Activated T-cell treated with anti-CD3 and anti-CD28 coated beads, Interleukin-2, amount 50 U/mL, for 24 hours (primary cell): ENCODE data around the gene RAE1.
"Not testable (repeated sequence)": the region's sequence is repeated elsewhere in the genome, so short reads cannot be mapped to it uniquely, and the experiment has no call there.

ENCODE experiments used
- DNase-seq: peaks from one replicate; pipeline ENCODE4 v3.0.0-alpha.2; 2020
- H3K27ac Mint-ChIP-seq: 2 replicates; pipeline ENCODE4 v1.8.0; 2020; ENCODE audit warnings: mild to moderate bottlenecking, mixed read lengths
- H3K27me3 Mint-ChIP-seq: 2 replicates; pipeline ENCODE4 v1.8.0; 2020; ENCODE audit warnings: mixed read lengths
- H3K36me3 Mint-ChIP-seq: 2 replicates; pipeline ENCODE4 v1.8.0; 2020; ENCODE audit warnings: low read depth, mixed read lengths
- H3K4me1 Mint-ChIP-seq: 2 replicates; pipeline ENCODE4 v1.8.0; 2020; ENCODE audit warnings: low read depth, mixed read lengths
- H3K4me3 Mint-ChIP-seq: 2 replicates; pipeline ENCODE4 v1.8.0; 2020; ENCODE audit warnings: mild to moderate bottlenecking, moderate library complexity, mixed read lengths
- H3K9me3 Mint-ChIP-seq: 2 replicates; pipeline ENCODE4 v1.8.0; 2020; ENCODE audit warnings: mixed read lengths

RAE1 gene

DNA sequence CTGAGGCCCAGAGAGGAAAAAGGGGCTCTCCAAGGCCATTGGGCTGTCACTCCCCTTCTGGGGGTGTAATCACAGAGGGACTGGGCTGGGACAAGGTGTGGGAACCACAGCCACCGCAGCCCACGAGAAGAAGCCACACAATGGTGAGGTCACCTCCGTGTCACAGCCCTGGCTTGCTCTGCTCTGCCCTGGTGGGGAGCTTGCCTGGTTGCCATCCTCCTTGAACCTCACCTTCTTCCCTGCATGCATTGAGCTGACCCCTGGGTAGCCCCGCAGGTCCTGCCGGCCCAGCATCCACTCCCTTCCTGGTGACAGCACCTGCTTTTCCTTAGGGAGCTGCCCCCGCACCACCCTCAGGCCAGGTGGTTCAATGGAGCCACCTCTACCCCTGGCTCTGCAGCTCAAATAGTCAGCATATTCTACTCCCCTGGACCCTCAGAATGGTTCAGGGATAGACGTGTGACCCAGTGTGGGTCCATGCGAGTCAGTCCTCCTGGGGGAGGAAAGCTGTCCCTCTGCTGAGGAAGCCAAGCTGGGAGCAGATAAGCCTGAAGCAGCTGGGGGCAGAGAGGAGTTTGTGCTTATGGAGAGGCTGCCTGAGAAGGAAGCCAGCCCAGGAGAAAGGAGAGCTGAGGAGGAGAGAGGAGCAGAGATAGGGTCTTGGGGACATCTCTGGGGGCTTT is 61.4 kb downstream of the RAE1 start:
- H3K27me3 Mint-ChIP-seq: no peaks in the 10 kb centered on the region
- peaks cover 32% of the 10 kb centered on the region for H3K36me3 Mint-ChIP-seq
- no peaks in the 10 kb centered on the region for H3K9me3 Mint-ChIP-seq
- H3K27ac Mint-ChIP-seq: peak overlapping the region; percentile 69
- peaks cover 12% of the 10 kb centered on the region for H3K4me1 Mint-ChIP-seq
- H3K4me3 Mint-ChIP-seq: no peak overlapping the region
- no peak for DNase-seq

DNA sequence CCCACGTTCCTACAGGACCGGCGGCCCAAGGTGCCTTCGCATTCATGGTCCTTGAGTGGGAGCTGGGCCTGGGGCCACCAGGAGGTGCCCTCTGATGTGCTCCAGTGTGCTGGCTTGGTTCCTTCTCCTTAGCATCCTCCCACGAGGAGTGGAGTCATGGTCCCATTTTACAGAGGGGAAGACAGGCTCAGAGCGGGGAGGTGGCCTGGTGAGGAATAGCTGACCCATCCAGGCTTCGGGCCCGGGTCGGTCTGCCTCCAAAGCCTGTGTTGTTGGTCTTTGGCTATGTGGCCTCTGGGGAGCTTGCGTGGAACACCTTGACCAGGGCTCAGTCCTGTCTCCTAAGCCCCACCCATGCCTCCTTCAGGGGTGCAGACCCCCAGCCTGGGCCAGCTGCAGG is 62.9 kb downstream of the RAE1 start:
- H3K4me3 Mint-ChIP-seq: no peak overlapping the region

GRCh38 chr20:57414867-57415592 is 64.0 kb downstream of the RAE1 start:
- Mint-ChIP-seq H3K9me3 (no peaks in the 10 kb centered on the region), H3K4me1 (peaks cover 15% of the 10 kb centered on the region), H3K4me3 (no peak overlapping the region), H3K27ac (no peak overlapping the region), H3K36me3 (peaks cover 8% of the 10 kb centered on the region), H3K27me3 (no peaks in the 10 kb centered on the region)
- DNase-seq: no peak

More for the DNA sequence above, 62.9 kb downstream of the RAE1 start:
- H3K9me3 Mint-ChIP-seq: no peaks in the 10 kb centered on the region
- H3K4me1 Mint-ChIP-seq: peaks cover 15% of the 10 kb centered on the region
- H3K27ac Mint-ChIP-seq: no peak overlapping the region
- DNase-seq: no peak
- H3K36me3 Mint-ChIP-seq: peaks cover 17% of the 10 kb centered on the region
- no peaks in the 10 kb centered on the region for H3K27me3 Mint-ChIP-seq

DNA sequence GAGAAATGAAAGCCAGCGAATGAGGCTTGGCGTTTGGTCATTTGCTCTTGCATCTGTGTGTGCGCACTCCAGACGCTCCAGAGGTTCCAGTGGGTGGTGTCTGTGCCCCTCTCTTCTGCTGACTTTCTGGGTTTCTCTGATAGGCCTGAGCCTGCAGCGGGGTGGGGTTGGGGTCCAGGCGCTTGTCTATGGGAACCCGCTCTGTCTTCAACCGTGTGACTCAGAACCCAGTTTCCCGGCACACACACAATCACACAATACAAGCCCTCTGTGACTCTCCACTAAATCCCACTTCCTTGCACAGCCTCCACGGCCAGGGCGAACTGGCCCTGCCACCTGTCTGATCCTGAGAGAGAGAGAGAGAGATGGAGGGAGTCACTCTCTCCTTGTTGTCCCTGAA is 64.7 kb downstream of the RAE1 start:
- Mint-ChIP-seq H3K4me1 (peaks cover 13% of the 10 kb centered on the region), H3K36me3 (peaks cover 2% of the 10 kb centered on the region), H3K27ac (peak overlapping the region; percentile 54), H3K27me3 (no peaks in the 10 kb centered on the region), H3K9me3 (no peaks in the 10 kb centered on the region), H3K4me3 (no peak overlapping the region)
- DNase-seq: no peak

DNA sequence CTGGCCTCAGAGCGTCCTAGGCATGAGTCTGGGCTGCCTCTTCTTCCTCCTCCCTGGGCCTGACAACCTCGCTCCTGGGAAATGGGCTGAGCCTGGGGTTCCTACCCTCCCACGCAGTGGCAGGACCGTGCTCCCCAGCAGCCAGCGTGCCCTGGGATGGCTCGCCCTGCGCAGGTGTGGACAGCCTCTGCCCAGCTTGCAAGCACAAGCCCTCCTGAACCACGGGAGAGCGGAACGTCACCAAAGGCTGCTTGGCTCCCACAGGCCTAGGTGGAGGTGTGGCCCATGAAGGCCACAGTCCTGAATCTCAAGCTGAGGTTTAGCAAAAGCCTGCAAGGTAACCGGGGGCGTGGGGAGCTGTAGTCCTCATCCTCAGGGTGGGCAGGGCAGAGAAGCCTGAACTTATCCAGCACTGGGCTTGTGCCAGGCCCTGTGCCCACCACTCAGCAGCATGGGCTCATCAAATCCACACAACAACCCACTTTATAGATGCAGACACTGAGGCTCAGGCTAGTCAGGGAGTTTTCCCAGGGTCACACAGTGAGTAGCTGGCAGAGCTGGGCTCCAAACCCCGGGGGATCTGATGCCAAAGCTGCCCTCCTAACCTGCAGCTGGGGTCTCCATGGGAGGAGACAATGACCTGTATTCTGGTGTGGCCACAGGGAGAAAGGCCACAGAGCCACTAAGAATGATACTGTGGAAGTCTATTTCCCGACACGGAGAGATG is 65.4 kb downstream of the RAE1 start:
- Mint-ChIP-seq H3K9me3 (no peaks in the 10 kb centered on the region), H3K27me3 (no peaks in the 10 kb centered on the region), H3K4me3 (no peak overlapping the region), H3K36me3 (no peaks in the 10 kb centered on the region), H3K4me1 (peaks cover 8% of the 10 kb centered on the region), H3K27ac (peak overlapping the region; percentile 54)
- no peak for DNase-seq

DNA sequence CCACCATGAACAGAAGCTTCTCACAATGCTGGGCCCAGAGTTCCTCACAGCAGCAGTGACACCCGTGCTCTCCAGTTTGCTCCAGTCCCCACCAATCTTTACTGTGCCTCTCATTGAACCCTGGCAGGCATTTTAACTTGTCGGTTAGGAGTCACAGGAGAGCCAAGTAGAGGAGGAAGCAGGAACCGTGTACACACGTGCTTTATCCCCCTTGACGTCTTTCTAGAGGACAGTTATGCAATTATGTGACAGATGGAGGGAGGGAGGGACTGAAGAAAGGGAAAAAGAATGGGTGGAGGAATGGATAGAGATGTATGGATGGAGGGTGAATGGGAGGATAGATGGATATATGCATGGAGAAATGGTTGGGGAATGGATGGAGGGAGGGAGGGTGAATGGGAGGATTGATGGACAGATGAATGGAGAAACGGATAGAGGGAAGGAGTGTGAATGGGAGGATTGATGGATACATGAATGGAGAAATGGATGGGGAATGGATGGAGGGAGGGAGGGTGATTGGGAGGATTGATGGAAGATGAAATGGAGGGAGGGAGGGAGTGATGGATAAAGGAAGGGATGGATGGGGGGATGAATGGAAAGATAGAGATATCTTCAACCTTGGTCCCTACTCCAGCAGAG is 66.1 kb downstream of the RAE1 start:
- H3K27me3 Mint-ChIP-seq: no peaks in the 10 kb centered on the region
- no peak overlapping the region for H3K27ac Mint-ChIP-seq
- no peak overlapping the region for H3K4me3 Mint-ChIP-seq
- H3K9me3 Mint-ChIP-seq: no peaks in the 10 kb centered on the region
- no peaks in the 10 kb centered on the region for H3K36me3 Mint-ChIP-seq
- H3K4me1 Mint-ChIP-seq: peaks cover 9% of the 10 kb centered on the region
- no peak for DNase-seq

DNA sequence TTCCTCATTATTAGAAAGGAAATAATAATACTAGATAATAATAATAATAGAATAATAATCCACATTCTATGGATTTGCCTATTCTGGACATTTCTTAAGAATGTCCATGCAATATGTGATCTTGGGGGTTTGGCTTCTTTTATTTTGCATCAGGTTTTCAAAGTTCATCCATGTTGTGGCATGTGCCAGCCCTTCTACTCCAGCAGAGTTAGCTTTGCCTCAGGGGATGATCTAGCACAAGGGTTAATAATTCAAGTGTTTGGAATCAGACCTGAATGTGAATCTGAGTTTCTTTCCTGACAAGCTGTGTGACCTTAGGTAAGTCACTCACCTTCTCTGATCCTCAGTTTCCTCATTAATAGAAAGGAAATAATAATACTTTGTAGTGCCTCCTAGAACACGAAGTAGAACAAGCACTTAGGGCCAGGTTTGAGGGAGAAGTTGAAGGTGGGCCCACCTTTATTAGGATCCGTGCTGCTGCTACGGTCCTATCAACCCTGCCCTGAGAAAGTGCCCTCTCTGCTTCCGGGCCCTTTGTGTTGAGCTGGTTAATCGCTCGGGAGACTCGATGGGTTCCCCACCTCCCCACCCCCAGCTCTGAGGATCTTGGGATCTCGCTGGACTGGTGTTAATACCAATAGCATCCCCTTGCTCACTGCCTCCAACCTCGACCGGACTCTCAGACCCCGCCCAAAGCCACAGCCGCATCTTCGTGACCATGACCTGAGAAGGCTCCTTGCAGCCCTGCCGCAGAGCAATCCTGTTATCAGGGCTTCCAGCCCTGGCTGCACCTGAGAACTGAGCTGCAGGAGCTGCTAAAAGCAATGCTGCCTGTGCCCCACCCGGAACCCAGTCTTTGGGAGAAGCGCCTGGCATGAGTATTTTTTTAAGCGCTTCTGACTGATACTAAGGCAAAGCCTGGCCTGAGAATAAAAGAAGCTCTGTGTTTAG is 67.0 kb downstream of the RAE1 start:
- Mint-ChIP-seq H3K27ac (peak overlapping the region; percentile 6), H3K9me3 (no peaks in the 10 kb centered on the region), H3K27me3 (no peaks in the 10 kb centered on the region), H3K36me3 (no peaks in the 10 kb centered on the region), H3K4me1 (peaks cover 6% of the 10 kb centered on the region), H3K4me3 (no peak overlapping the region)
- no peak for DNase-seq

GRCh38 chr20:57419479-57419878 is 68.4 kb downstream of the RAE1 start:
- H3K27ac Mint-ChIP-seq, H3K9me3 Mint-ChIP-seq, H3K4me3 Mint-ChIP-seq, H3K27me3 Mint-ChIP-seq, H3K36me3 Mint-ChIP-seq, DNase-seq, H3K4me1 Mint-ChIP-seq: not testable (repeated sequence)

GRCh38 chr20:57420571-57421252 is 69.7 kb downstream of the RAE1 start:
- H3K4me1 Mint-ChIP-seq: peaks cover 18% of the 10 kb centered on the region
- H3K27me3 Mint-ChIP-seq: no peaks in the 10 kb centered on the region
- no peak overlapping the region for H3K4me3 Mint-ChIP-seq
- no peaks in the 10 kb centered on the region for H3K36me3 Mint-ChIP-seq
- H3K27ac Mint-ChIP-seq: no peak overlapping the region
- no peak for DNase-seq
- no peaks in the 10 kb centered on the region for H3K9me3 Mint-ChIP-seq

- H3K9me3 Mint-ChIP-seq: no peaks in the 10 kb centered on the region
- H3K27ac Mint-ChIP-seq: no peak overlapping the region
- H3K27me3 Mint-ChIP-seq: no peaks in the 10 kb centered on the region
- no peaks in the 10 kb centered on the region for H3K36me3 Mint-ChIP-seq
- H3K4me3 Mint-ChIP-seq: no peak overlapping the region
- DNase-seq: no peak
- peaks cover 23% of the 10 kb centered on the region for H3K4me1 Mint-ChIP-seq
Observed at GRCh38 chr20:57421253-57422220, 70.5 kb downstream of the RAE1 start.

GRCh38 chr20:57422254-57422653 is 71.2 kb downstream of the RAE1 start:
- H3K9me3 Mint-ChIP-seq: no peaks in the 10 kb centered on the region
- no peaks in the 10 kb centered on the region for H3K27me3 Mint-ChIP-seq
- H3K27ac Mint-ChIP-seq: no peak overlapping the region
- no peak for DNase-seq
- no peaks in the 10 kb centered on the region for H3K36me3 Mint-ChIP-seq
- peaks cover 23% of the 10 kb centered on the region for H3K4me1 Mint-ChIP-seq
- H3K4me3 Mint-ChIP-seq: no peak overlapping the region

- Mint-ChIP-seq H3K9me3 (no peaks in the 10 kb centered on the region), H3K4me1 (peaks cover 28% of the 10 kb centered on the region), H3K36me3 (no peaks in the 10 kb centered on the region), H3K4me3 (no peak overlapping the region), H3K27me3 (no peaks in the 10 kb centered on the region), H3K27ac (peak overlapping the region; percentile 6)
- no peak for DNase-seq
Observed at GRCh38 chr20:57425150-57426013, 74.3 kb downstream of the RAE1 start.
